Activated CD8-positive, alpha-beta memory T cell treated with anti-CD3 and anti-CD28 coated beads, Interleukin-2, amount 50 U/mL, for 48 hours (primary cell): ENCODE results near the gene GDF10.
A peak's percentile ranks its signal among the peaks of the same experiment; 100 is the strongest.

Experiments
- DNase-seq: peaks from one replicate; pipeline ENCODE4 v3.0.0-alpha.2; 2020

The GDF10 gene

GRCh38 chr10:47339186-47339735, 39.3 kb downstream of the GDF10 start:
- DNase-seq: no peak

- no peak for DNase-seq
Observed at GRCh38 chr10:47339759-47340607, 40.0 kb downstream of the GDF10 start.

GRCh38 chr10:47340608-47341170, 40.7 kb downstream of the GDF10 start:
- peak; percentile 91 for DNase-seq

- DNase-seq: no peak
Observed at GRCh38 chr10:47344996-47345870, 45.2 kb downstream of the GDF10 start.

- DNase-seq: no peak
Observed at GRCh38 chr10:47346581-47347302, 46.7 kb downstream of the GDF10 start.

GRCh38 chr10:47347303-47347675, 47.3 kb downstream of the GDF10 start:
- DNase-seq: no peak

GRCh38 chr10:47348138-47348651, 48.2 kb downstream of the GDF10 start, which contains the start of gene RBP3:
TSS of gene RBP3 (plus strand) at chr10:47348363. CDS start at chr10:47348485, 122 bp downstream.
- DNase-seq: no peak

GRCh38 chr10:47348661-47349470, 48.9 kb downstream of the GDF10 start:
- no peak for DNase-seq

GRCh38 chr10:47349516-47349915, 49.5 kb downstream of the GDF10 start:
- DNase-seq: no peak

GRCh38 chr10:47349941-47350371, 50.0 kb downstream of the GDF10 start:
- no peak for DNase-seq

- DNase-seq: no peak
Observed at GRCh38 chr10:47350671-47351640, 51.0 kb downstream of the GDF10 start.

- DNase-seq: no peak
Observed at GRCh38 chr10:47351899-47352815, 52.2 kb downstream of the GDF10 start.

- DNase-seq: no peak
Observed at GRCh38 chr10:47353351-47353750, 53.4 kb downstream of the GDF10 start.

GRCh38 chr10:47354165-47354564, 54.2 kb downstream of the GDF10 start:
- DNase-seq: no peak

GRCh38 chr10:47354900-47355299, 54.9 kb downstream of the GDF10 start:
- DNase-seq: no peak

- no peak for DNase-seq
Observed at GRCh38 chr10:47356708-47357107, 56.7 kb downstream of the GDF10 start.

- DNase-seq: no peak
Observed at GRCh38 chr10:47357131-47357582, 57.2 kb downstream of the GDF10 start.

- DNase-seq: no peak
Observed at GRCh38 chr10:47357911-47358310, 57.9 kb downstream of the GDF10 start.

GRCh38 chr10:47358457-47358856, 58.5 kb downstream of the GDF10 start:
- no peak for DNase-seq
